HCT116 (cell line): Measurements from ENCODE around the gene TBC1D3K. TPM values are rescaled to one million over a fixed set of nuclear protein-coding genes. Genes with fewer than 3 reads are reported as not detected.
"Not testable (repeated sequence)": the region's sequence is repeated elsewhere in the genome, so short reads cannot be mapped to it uniquely, and the experiment has no call there.

Source experiments
- ATAC-seq: fragments of 200-7000 bp; cut with Tn5 transposase; 2 replicates; pipeline ENCODE4 v1.9.1; 2020; ENCODE audit warnings: mild to moderate bottlenecking, moderate library complexity
- BruUV-seq: library from RNA; stranded (reverse); fragments of 400-500 nt; replicated peaks from 2 replicates; lab custom pipeline; 2021; lab: Mats Ljungman, UMichigan
- CTCF ChIA-PET: fragments of 300-600 bp; sonication (Branson Sonifier 250); formaldehyde crosslinking; loops from one replicate; lab custom pipeline; 2021; ENCODE audit warnings: antibody characterized with exemption; lab: Charles Lee
- POLR2A ChIA-PET: fragments of 300-600, 350-600 bp; sonication (Branson Sonifier 250); formaldehyde crosslinking; loops from one replicate; lab custom pipeline; 2021; ENCODE audit warnings: antibody characterized with exemption; lab: Charles Lee
- RAD21 ChIA-PET, 2 experiments: fragments of 300-600 bp; sonication (Branson Sonifier 250); formaldehyde crosslinking; loops; one replicate each; lab custom pipeline; 2023; ENCODE audit warnings: low total read pairs in 2 of 2; ENCODE audit not compliant: uncharacterized antibody in 2 of 2, unreplicated experiment in 2 of 2, low non-redundant PET in 1 of 2; lab: Charles Lee
- DNase-seq: peaks from one replicate; pipeline ENCODE4 v3.0.0-alpha.2; 2010; ENCODE audit warnings: low read depth, low spot score
- H2AFZ ChIP-seq: fragments of 200-600 bp; shearing (Covaris generic), sonication (generic); 2 replicates; pipeline ENCODE4 v1.6.1; 2017; ENCODE audit warnings: low read depth, mixed run types, mixed read lengths, antibody characterized with exemption, low read length; ENCODE audit not compliant: poor library complexity, severe bottlenecking
- H3K27ac ChIP-seq: 2 replicates; pipeline ENCODE4 v1.5.1; 2012; ENCODE audit warnings: low read depth, low read length
- H3K27me3 ChIP-seq: fragments of 200-600 bp; sonication (generic); 2 replicates; pipeline ENCODE4 v1.6.1; 2016; ENCODE audit warnings: mixed run types, low read length, mixed read lengths; ENCODE audit not compliant: insufficient read depth
- H3K36me3 ChIP-seq, 2 experiments: fragments of 200-500 bp in 1 of 2; fragments of 200-600 bp in 1 of 2; sonication (Bioruptor generic) in 1 of 2; sonication (generic) in 1 of 2; 2 replicates each; pipeline versions ENCODE4 v1.5.1 to v1.6.1; 2014 to 2016; ENCODE audit warnings: low read length in 2 of 2, inconsistent platforms in 1 of 2, mixed read lengths in 1 of 2, mixed run types in 1 of 2; ENCODE audit not compliant: insufficient read depth in 2 of 2, control insufficient read depth in 1 of 2
- H3K4me1 ChIP-seq, 2 experiments: fragments of 200-600 bp in 1 of 2; sonication (generic) in 1 of 2; 2 replicates each; pipeline versions ENCODE4 v1.5.1 to v1.6.1; 2012 to 2017; ENCODE audit warnings: low read length in 2 of 2, inconsistent platforms in 1 of 2, mild to moderate bottlenecking in 1 of 2, mixed read lengths in 1 of 2, mixed run types in 1 of 2, moderate library complexity in 1 of 2; ENCODE audit not compliant: insufficient read depth in 2 of 2, control insufficient read depth in 1 of 2
- H3K4me2 ChIP-seq: fragments of 200-600 bp; sonication (generic); 2 replicates; pipeline ENCODE4 v1.6.1; 2017; ENCODE audit warnings: mixed run types, low read length, mixed read lengths
- H3K4me3 ChIP-seq, 2 experiments: fragments of 200-600 bp in 1 of 2; sonication (generic) in 1 of 2; replicated peaks in 1 of 2; 2 replicates each; pipeline ENCODE4 v1.5.1; 2011 to 2016; ENCODE audit warnings: low read length in 2 of 2, control low read depth in 1 of 2, low read depth in 1 of 2, mild to moderate bottlenecking in 1 of 2, mixed read lengths in 1 of 2, mixed run types in 1 of 2
- H3K79me2 ChIP-seq: fragments of 200-600 bp; sonication (generic); 2 replicates; pipeline ENCODE4 v1.6.1; 2017; ENCODE audit warnings: mild to moderate bottlenecking, mixed run types, low read length, moderate library complexity, mixed read lengths; ENCODE audit not compliant: insufficient read depth
- H3K9ac ChIP-seq: fragments of 200-600 bp; sonication (generic); 2 replicates; pipeline ENCODE4 v1.6.1; 2016; ENCODE audit warnings: low read length, mixed read lengths
- H3K9me2 ChIP-seq: fragments of 200-600 bp; sonication (generic), shearing (Covaris generic); 2 replicates; pipeline ENCODE4 v1.6.1; 2017; ENCODE audit warnings: mixed run types, mild to moderate bottlenecking, moderate library complexity; ENCODE audit not compliant: insufficient read depth
- H3K9me3 ChIP-seq, 2 experiments: fragments of 200-500 bp in 1 of 2; fragments of 200-600 bp in 1 of 2; sonication (Bioruptor generic) in 1 of 2; sonication (generic) in 1 of 2; 2 replicates each; pipeline ENCODE4 v1.6.1; 2014 to 2017; ENCODE audit warnings: low read length in 2 of 2, mixed read lengths in 2 of 2, inconsistent platforms in 1 of 2, low read depth in 1 of 2, mild to moderate bottlenecking in 1 of 2, mixed run types in 1 of 2, moderate library complexity in 1 of 2; ENCODE audit not compliant: control insufficient read depth in 1 of 2, insufficient read depth in 1 of 2
- H4K20me1 ChIP-seq: fragments of 200-600 bp; sonication (generic), shearing (Covaris generic); 2 replicates; pipeline ENCODE4 v1.6.1; 2017; ENCODE audit warnings: mixed run types, mild to moderate bottlenecking, moderate library complexity; ENCODE audit not compliant: insufficient read depth
- CEBPB ChIP-seq: IDR thresholded peaks from 2 replicates; pipeline ENCODE4 v1.6.1; 2012; ENCODE audit warnings: low read depth
- EGR1 ChIP-seq: IDR thresholded peaks from 2 replicates; pipeline ENCODE4 v1.6.1; 2012; ENCODE audit warnings: low read depth
- EZH2 ChIP-seq: fragments of 200-600 bp; sonication (generic); IDR thresholded peaks from 2 replicates; pipeline ENCODE4 v1.6.1; 2017; ENCODE audit warnings: antibody characterized with exemption, mixed run types
- EZH2phosphoT487 ChIP-seq: fragments of 200-600 bp; IDR thresholded peaks from 2 replicates; pipeline ENCODE4 v1.6.1; 2018; ENCODE audit warnings: antibody characterized with exemption, borderline replicate concordance
- FOSL1 ChIP-seq: IDR thresholded peaks from 2 replicates; pipeline ENCODE4 v1.6.1; 2012; ENCODE audit warnings: low read depth
- JUND ChIP-seq: IDR thresholded peaks from 2 replicates; pipeline ENCODE4 v1.6.1; 2012
- POLR2A ChIP-seq: IDR thresholded peaks from 2 replicates; pipeline ENCODE4 v1.7.0; 2011; ENCODE audit warnings: borderline replicate concordance; ENCODE audit not compliant: insufficient read depth, insufficient read length; ENCODE audit errors: extremely low read depth
- POLR2AphosphoS5 ChIP-seq: IDR thresholded peaks from 2 replicates; pipeline ENCODE4 v1.6.1; 2011; ENCODE audit warnings: mild to moderate bottlenecking, low read depth, low read length, moderate library complexity
- SP1 ChIP-seq: IDR thresholded peaks from 2 replicates; pipeline ENCODE4 v1.6.1; 2012; ENCODE audit warnings: low read depth
- TCF7L2 ChIP-seq: IDR thresholded peaks from 2 replicates; pipeline ENCODE4 v1.7.0; 2011; ENCODE audit warnings: borderline replicate concordance, inconsistent platforms; ENCODE audit not compliant: insufficient read depth, insufficient read length; ENCODE audit errors: extremely low read depth
- YY1 ChIP-seq: IDR thresholded peaks from 2 replicates; pipeline ENCODE4 v1.6.1; 2011; ENCODE audit warnings: low read length, low read depth, moderate library complexity, mild to moderate bottlenecking; ENCODE audit not compliant: insufficient replicate concordance; ENCODE audit errors: extremely low read depth
- ZNF274 ChIP-seq: fragments of 200-500 bp; sonication (Bioruptor generic); IDR thresholded peaks from 2 replicates; pipeline ENCODE4 v1.6.1; 2014; ENCODE audit warnings: mild to moderate bottlenecking, low read depth, low read length, inconsistent platforms
- intact Hi-C: fragments of 100-400 bp; cut with micrococcal nuclease; formaldehyde crosslinking; loops from 2 replicates; pipeline ENCODE4 v1.10.0; 2022
- total RNA-seq: library from RNA; stranded (reverse); gene quantifications from one replicate; pipeline ENCODE4 v1.2.1, GENCODE V29; 2021; ENCODE audit not compliant: unreplicated experiment
- TF ChIP-seq, protein P1 (sequence below): IDR thresholded peaks from 2 replicates; pipeline ENCODE4 v1.6.1; 2012; ENCODE audit warnings: low read depth

The TBC1D3K gene
- total RNA-seq, 1 experiment from 2014 or later, result not detected

DNA sequence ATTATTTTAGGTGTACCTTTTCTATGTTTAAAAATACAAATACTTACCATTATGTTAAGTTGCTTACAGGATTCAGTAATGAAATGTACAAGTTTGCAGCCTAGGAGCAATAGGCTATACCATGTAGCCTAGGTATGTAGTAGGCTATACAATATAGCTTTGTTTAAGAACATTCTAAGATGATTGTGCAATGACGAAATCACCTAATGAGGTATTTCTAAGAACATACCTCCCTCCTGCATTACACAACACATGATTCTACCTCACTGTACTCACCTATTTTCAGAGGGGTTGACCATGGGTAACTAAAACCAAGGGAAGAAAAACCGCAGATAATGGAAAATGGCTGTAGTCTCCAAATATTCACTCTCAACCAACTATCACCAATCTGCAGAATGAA is 35.3 kb upstream of the TBC1D3K start:
- ChIA-PET RAD21 (no interaction called here), POLR2A (no interaction called here), CTCF (no interaction called here)
- ATAC-seq (no peak), DNase-seq (no peak)
- H3K4me1 ChIP-seq, result no peaks in the 10 kb centered on the region
- H3K79me2 ChIP-seq, result no peaks in the 10 kb centered on the region
- H3K27me3 ChIP-seq, result no peaks in the 10 kb centered on the region
- no peak overlapping the region for H2AFZ ChIP-seq
- no peaks in the 10 kb centered on the region for H3K9me2 ChIP-seq
- no peaks in the 10 kb centered on the region for H3K36me3 ChIP-seq
- BruUV-seq, result no TSS peak
- H4K20me1 ChIP-seq, result no peaks in the 10 kb centered on the region
- H3K9me3 ChIP-seq, result no peaks in the 10 kb centered on the region
- TF ChIP-seq YY1 (no peak), POLR2AphosphoS5 (no peak), TCF7L2 (no peak), CEBPB (no peak), FOSL1 (no peak), POLR2A (no peak), EZH2 (no peak), EZH2phosphoT487 (no peak), SP1 (no peak), EGR1 (no peak), JUND (no peak), ZNF274 (no peak)
- TF ChIP-seq, protein P1, sequence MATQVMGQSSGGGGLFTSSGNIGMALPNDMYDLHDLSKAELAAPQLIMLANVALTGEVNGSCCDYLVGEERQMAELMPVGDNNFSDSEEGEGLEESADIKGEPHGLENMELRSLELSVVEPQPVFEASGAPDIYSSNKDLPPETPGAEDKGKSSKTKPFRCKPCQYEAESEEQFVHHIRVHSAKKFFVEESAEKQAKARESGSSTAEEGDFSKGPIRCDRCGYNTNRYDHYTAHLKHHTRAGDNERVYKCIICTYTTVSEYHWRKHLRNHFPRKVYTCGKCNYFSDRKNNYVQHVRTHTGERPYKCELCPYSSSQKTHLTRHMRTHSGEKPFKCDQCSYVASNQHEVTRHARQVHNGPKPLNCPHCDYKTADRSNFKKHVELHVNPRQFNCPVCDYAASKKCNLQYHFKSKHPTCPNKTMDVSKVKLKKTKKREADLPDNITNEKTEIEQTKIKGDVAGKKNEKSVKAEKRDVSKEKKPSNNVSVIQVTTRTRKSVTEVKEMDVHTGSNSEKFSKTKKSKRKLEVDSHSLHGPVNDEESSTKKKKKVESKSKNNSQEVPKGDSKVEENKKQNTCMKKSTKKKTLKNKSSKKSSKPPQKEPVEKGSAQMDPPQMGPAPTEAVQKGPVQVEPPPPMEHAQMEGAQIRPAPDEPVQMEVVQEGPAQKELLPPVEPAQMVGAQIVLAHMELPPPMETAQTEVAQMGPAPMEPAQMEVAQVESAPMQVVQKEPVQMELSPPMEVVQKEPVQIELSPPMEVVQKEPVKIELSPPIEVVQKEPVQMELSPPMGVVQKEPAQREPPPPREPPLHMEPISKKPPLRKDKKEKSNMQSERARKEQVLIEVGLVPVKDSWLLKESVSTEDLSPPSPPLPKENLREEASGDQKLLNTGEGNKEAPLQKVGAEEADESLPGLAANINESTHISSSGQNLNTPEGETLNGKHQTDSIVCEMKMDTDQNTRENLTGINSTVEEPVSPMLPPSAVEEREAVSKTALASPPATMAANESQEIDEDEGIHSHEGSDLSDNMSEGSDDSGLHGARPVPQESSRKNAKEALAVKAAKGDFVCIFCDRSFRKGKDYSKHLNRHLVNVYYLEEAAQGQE, result no peak
- H3K4me3 ChIP-seq, result no peak overlapping the region
- H3K9ac ChIP-seq, result no peak overlapping the region
- intact Hi-C loops, result no loop called here
- no peak overlapping the region for H3K4me2 ChIP-seq
- no peak overlapping the region for H3K27ac ChIP-seq

- H3K27ac ChIP-seq, CTCF ChIA-PET, H3K9me2 ChIP-seq, H4K20me1 ChIP-seq, H3K27me3 ChIP-seq, H3K4me2 ChIP-seq, intact Hi-C loops, RAD21 ChIA-PET, H3K9ac ChIP-seq, H3K79me2 ChIP-seq, ATAC-seq, H3K36me3 ChIP-seq, H3K4me1 ChIP-seq, DNase-seq, H3K9me3 ChIP-seq, H2AFZ ChIP-seq, POLR2A ChIA-PET, H3K4me3 ChIP-seq, BruUV-seq: not testable (repeated sequence)
These were observed 27.3 kb upstream of the TBC1D3K start for GRCh38 chr17:37896961-37897360.
